SK-N-MC (cell line): ENCODE results near the gene GATA2.

Experiments used
- EZH2 ChIP-seq: fragments of 200-600 bp; sonication (generic); IDR thresholded peaks from one replicate; pipeline ENCODE4 v1.6.1; 2017; ENCODE audit warnings: antibody characterized with exemption
- FOXP2 ChIP-seq: optimal IDR thresholded peaks from 2 replicates; pipeline ENCODE3; 2011; ENCODE audit warnings: mild to moderate bottlenecking, moderate library complexity; ENCODE audit not compliant: insufficient read depth; ENCODE audit errors: extremely low read length, control extremely low read depth
- POLR2AphosphoS5 ChIP-seq: IDR thresholded peaks from 2 replicates; pipeline ENCODE4 v1.6.1; 2012; ENCODE audit warnings: mild to moderate bottlenecking, low read depth, low read length, borderline replicate concordance

DNA sequence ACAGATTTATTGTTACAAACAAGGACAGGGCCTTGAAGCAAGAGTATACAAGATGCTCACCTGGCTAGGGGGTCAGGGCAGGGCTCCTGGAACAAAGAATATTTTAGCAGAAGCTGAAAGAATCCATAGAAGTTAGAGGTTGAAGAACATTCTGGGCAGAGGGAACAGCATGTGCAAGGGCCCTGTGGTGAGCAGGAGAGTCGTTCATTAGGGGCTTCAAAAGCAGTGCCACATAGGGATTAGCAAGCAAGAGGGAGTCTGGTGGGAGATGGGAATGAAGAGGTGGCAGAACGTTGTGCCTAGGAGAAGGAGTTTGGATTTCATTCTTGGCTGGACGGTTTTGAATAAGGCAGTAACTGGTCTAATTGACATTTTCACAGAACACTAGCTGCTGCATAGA lies 49.2 kb downstream of the GATA2 start:
- TF ChIP-seq EZH2 = no peak
- no peak for TF ChIP-seq POLR2AphosphoS5
- no peak for TF ChIP-seq FOXP2
